ENCODE results near the gene GFRA3. TPM values are rescaled to one million over a fixed set of nuclear protein-coding genes. Genes with fewer than 3 reads are reported as not detected.

The GFRA3 gene, protein sequence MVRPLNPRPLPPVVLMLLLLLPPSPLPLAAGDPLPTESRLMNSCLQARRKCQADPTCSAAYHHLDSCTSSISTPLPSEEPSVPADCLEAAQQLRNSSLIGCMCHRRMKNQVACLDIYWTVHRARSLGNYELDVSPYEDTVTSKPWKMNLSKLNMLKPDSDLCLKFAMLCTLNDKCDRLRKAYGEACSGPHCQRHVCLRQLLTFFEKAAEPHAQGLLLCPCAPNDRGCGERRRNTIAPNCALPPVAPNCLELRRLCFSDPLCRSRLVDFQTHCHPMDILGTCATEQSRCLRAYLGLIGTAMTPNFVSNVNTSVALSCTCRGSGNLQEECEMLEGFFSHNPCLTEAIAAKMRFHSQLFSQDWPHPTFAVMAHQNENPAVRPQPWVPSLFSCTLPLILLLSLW
- 0.06 to 0.11 TPM in 2 of 5 replicates, not detected in the others for total RNA-seq (2022; extraction: Qiagen RNA extraction; ENCODE audit: low read depth)

DNA sequence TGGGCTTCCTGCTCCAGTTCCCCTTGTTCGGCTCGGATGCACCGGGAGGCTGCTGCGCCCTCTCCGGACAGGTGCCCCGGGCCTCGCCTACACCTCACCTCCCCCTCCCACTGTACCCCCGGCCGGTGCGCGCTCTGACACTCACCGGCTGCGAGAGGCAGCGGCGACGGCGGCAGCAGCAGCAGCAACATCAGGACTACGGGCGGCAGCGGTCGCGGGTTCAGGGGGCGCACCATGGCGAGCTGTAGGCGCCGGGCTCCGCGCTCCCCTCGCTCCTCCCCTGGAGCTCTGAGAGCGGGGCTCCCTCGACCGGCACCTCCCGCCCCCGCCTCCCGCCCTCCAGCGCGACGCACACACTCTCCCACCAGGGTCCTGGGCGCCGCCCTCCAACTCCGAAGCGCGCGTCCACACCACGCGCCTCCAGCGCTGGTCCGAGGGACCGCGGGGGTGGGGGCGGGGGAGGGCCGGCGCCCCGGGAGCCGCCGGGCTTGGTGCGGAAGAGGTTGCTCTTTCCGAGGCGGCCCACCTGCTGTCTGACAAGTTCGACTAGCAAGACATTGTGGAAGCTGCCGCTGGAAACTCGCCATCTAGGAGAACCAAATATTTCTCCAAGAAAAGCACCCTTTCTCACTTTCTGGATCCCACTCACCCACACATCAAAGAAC lies at the start of gene GFRA3:
Gene GFRA3, minus strand, starts transcription at position 433 of the 665 bp plus-strand sequence. Its CDS starts 197 bp downstream, at position 236.

DNA sequence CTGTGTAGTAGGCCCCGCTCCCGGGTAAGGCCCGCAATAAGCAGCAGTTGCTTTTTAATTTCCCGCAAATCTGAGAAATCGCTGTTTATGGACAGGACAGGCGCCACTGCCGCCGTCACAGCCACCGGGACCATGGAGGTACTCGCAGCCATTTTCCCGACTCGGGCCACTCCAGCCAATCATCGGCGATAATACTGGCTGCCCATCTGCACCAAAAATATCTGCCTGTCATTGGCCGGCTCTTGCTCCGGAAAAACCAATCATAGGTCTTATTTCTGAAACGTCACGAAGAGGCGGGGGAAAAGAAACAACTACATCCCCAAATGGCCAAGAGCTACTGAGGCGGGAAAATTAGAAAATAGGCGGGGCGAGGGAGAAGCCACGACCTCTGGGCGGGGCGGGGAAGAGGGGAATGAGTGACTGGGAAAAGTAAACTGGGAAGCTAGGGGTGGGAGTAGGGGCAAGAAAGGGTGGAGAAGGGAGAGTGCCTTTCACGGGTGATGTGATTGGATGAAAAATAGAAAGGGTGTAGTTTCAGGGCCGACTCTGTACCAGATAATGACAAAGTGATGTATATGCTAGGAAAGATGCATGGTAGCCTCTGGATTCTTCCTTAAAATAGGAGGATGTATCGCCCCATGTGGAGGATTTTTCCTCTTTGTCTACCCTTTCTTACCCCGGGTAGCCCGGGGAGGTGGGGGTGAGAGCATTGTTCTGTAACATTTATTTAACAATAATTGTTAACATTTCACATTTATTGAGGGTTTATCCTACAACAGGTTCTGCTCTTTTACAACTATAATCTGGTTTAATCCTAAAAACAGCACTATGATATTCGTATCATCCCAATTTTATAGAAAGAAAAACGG lies 61.0 kb downstream of the GFRA3 start, which contains the start of gene CDC23:
Gene CDC23, minus strand, starts transcription at position 163 of the 869 bp plus-strand sequence. Its CDS starts 11 bp downstream, at position 152.

Other genes with a start within 250 kb of the GFRA3 start
- 10.8 to 15.0 TPM (median 12.2 TPM) in 5 replicates for gene FAM13B, start 241.5 kb downstream of the GFRA3 start, total RNA-seq (2022; extraction: Qiagen RNA extraction; ENCODE audit: low read depth)
- not detected in 5 replicates for gene WNT8A, start 190.6 kb downstream of the GFRA3 start, total RNA-seq (2022; extraction: Qiagen RNA extraction; ENCODE audit: low read depth)
- gene NME5, start 135.2 kb downstream of the GFRA3 start, total RNA-seq (2022; extraction: Qiagen RNA extraction; ENCODE audit: low read depth): not detected in 5 replicates
- 41.9 to 53.8 TPM (median 45.5 TPM) in 5 replicates for gene BRD8, start 96.0 kb downstream of the GFRA3 start, total RNA-seq (2022; extraction: Qiagen RNA extraction; ENCODE audit: low read depth)
- 37.8 to 49.5 TPM (median 41.9 TPM) in 5 replicates for gene KIF20A, start 95.5 kb downstream of the GFRA3 start, total RNA-seq (2022; extraction: Qiagen RNA extraction; ENCODE audit: low read depth)
- gene CDC23, start 61.3 kb downstream of the GFRA3 start, total RNA-seq (2022; extraction: Qiagen RNA extraction; ENCODE audit: low read depth): 21.5 to 37.9 TPM (median 27.9 TPM) in 5 replicates
- gene CDC25C, start 57.2 kb upstream of the GFRA3 start, total RNA-seq (2022; extraction: Qiagen RNA extraction; ENCODE audit: low read depth): 8.6 to 11.7 TPM (median 10.5 TPM) in 5 replicates
- gene FAM53C, start 63.6 kb upstream of the GFRA3 start, total RNA-seq (2022; extraction: Qiagen RNA extraction; ENCODE audit: low read depth): 18.4 to 23.9 TPM (median 21.3 TPM) in 5 replicates
- gene KDM3B, start 78.1 kb upstream of the GFRA3 start, total RNA-seq (2022; extraction: Qiagen RNA extraction; ENCODE audit: low read depth): 34.9 to 45.4 TPM (median 40.0 TPM) in 5 replicates
- gene REEP2, start 164.4 kb upstream of the GFRA3 start, total RNA-seq (2022; extraction: Qiagen RNA extraction; ENCODE audit: low read depth): 6.1 to 7.7 TPM (median 6.9 TPM) in 5 replicates
- gene EGR1, start 190.9 kb upstream of the GFRA3 start, total RNA-seq (2022; extraction: Qiagen RNA extraction; ENCODE audit: low read depth): 8.5 to 13.4 TPM (median 10.9 TPM) in 5 replicates

Measured in A549 treated with GW870086 at 1 μM for 4 hours (cell line).